HG02943 (cell line): ENCODE results near the gene H2AZ2.
A peak's percentile ranks its signal among the peaks of the same experiment; 100 is the strongest.

Experiments used
- ATAC-seq: cut with Tn5 transposase; IDR thresholded peaks from one replicate; pipeline ENCODE4 v1.9.1; 2021; ENCODE audit warnings: mild to moderate bottlenecking, low read depth, moderate library complexity; ENCODE audit not compliant: unreplicated experiment

H2AZ2 gene

GRCh38 chr7:44847920-44848634, at the start of gene H2AZ2:
TSS of gene H2AZ2 (minus strand) at chr7:44848087. CDS start at chr7:44847971, 116 bp downstream.
- ATAC-seq = peak; percentile 82

- no peak for ATAC-seq
These were observed 49.4 kb upstream of the H2AZ2 start for GRCh38 chr7:44897309-44897708.

DNA sequence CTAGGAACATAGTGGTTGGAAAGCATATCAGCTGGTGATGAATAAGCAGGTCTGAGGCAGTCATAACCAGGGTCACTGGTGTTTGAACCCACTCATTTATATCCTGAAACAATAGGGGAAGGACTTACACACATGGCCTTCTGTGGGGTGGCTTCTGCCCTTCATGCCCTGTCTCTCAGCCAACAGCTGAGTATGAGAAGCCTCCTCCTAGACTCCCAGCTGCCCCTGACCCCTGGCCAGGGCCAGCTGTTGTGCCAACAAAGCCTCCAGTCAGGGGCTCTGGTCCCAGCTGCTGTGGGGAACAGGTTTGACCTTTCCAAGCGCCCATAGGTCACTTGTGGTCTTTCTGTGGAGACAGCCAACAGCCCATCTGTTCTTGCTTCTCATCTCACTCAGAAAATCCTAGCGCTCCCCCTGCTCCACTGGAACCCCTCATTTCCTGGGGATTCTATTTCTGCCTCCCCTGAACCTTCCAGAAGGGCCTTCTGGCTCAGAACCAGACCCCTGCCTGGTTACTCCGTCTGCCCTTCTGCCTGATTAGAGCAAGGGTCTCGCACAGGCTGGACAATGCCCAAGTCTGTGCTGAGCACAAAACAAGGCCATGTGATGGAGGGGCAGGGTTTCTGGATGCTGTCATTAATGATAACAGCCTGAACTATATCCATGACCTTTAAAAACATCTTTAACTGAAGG, 47.1 kb upstream of the H2AZ2 start:
- no peak for ATAC-seq

GRCh38 chr7:44893710-44894234, 45.9 kb upstream of the H2AZ2 start:
- no peak for ATAC-seq

DNA sequence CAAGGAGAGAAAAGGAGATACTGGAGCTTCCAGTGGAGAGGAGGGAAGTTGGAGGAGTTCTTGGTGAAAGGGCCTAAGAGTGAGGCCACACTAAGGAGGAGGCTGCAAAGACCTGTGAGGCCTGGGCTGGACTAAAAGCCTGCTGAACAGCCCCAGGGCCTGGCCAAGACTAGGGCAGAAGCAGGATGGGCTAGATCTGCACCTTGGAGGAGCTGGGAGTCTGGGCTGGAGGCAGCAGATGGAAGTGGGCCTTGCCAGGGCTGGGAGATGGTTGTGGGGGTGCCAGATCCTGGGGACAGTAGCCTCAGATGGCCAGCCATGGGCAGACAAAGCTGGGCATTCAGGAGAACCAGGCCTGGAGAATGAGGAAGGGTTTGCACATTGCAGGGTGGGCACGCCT, 43.9 kb upstream of the H2AZ2 start:
- ATAC-seq = no peak

- ATAC-seq = no peak
These were observed 43.5 kb upstream of the H2AZ2 start for GRCh38 chr7:44891372-44891771.

GRCh38 chr7:44889086-44889781, 41.3 kb upstream of the H2AZ2 start:
- ATAC-seq = no peak

GRCh38 chr7:44887293-44887692, 39.4 kb upstream of the H2AZ2 start:
- ATAC-seq = no peak

DNA sequence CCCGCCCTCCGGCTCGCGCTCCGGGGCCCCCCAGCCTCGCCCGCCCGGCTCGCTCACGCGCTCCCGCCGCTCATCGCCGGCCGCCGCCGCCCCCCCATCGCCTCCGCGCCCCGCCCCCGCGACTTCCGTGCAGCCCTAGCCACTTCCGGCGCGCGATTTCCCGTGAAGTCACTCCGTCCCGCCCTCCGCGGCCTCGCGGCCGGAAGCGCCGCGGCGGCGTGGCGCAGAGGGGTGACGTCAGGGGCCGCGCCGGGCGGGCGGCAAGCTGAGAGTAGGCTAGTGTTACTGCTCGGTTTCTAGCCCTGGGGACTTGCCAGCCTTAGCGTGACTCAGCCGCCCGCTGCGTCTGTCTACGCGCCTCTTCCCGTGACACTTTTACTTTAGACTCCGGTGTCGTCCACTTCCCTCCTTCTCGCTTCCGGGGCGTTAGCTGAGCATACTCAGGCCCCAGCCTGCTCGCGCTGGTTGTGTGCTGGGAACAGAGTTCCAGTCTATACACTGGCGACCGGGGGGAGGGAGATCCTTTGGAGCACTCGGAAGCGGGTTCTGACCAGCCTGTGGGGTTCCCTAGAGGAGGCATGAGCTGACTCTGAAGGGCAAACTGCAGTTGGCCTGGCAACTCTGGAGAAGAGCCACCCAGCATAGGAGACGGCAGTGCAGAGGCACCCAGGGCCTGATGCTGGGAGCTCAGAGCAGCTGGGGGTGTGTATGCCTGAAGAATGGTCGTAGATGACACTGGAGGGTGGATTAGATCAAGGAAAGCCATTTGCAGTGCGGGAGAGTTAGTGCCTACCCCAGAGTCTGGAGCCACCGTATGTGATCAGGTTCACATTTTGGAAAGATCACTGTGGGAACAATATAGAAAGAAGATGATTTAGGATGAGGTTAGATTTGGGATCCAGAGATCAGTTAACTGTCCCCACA, 37.8 kb upstream of the H2AZ2 start, which contains the start of gene PURB:
Gene PURB (minus strand): TSS at position 137 of the 924 bp plus-strand sequence. CDS start 182 bp downstream, outside the sequence.
- ATAC-seq = peak; percentile 85

GRCh38 chr7:44884621-44885393, 36.9 kb upstream of the H2AZ2 start:
- peak; percentile 20 for ATAC-seq

DNA sequence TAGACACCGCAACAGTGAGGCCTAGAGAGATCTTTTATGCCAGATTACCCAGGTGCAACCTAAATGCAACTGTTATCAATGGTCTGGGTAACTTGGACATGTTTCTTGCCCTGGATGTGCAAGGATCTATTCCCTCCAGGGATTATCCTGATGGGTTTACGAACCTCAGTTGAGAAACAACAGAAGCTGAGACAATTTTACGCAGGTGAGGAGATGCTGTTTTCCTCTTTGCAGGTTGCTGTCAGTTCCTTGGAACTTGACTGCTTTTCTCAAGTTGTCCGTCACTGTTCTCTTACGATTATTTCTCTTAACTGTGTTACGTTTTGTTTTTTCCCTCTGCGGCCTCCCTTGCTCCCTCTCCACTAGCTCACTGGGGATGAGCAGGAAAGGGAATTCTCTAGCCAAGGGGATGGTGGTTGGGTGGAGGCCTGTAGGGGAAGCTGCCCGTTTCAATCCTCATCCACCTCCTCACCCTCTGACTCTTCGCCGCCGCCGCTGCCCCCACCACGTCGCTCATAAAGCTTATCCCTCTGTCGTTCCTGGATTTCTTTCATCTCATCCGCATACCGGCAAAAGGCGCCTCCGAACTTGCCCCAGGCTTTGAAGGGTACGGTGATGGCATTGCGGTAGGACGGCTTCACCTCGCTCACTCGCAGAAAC, 36.2 kb upstream of the H2AZ2 start:
- ATAC-seq = no peak

- no peak for ATAC-seq
These were observed 35.0 kb upstream of the H2AZ2 start for GRCh38 chr7:44882899-44883298.

GRCh38 chr7:44881610-44882009, 33.7 kb upstream of the H2AZ2 start:
- no peak for ATAC-seq

DNA sequence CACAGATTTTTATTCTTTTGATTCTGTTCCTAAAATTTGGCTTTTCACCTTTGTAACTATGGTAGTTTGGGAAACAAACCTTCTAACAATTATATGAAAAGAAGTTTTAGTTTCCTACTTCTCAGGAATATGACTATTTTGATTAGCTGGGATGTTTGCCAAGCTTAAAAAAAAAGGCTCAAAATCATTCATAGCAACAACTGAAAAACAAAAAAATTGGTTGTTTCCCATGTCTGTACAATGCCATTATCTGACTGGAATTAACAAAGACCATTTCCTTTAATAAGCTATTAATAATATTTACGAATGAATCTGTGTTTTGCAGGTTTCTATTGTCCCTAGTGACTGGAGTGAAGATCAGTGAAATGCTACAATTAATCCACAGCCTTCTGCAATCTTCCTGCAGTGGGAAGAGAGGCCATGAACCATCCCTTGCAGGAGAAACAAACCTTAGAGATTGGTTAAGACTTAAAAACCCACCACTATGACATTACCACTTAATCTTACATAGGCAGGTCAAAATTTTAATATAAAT, 33.2 kb upstream of the H2AZ2 start:
- no peak for ATAC-seq

- no peak for ATAC-seq
These were observed 32.6 kb upstream of the H2AZ2 start for GRCh38 chr7:44880317-44881018.

- ATAC-seq = no peak
These were observed 28.5 kb upstream of the H2AZ2 start for GRCh38 chr7:44876393-44876792.

GRCh38 chr7:44875241-44875640, 27.4 kb upstream of the H2AZ2 start:
- ATAC-seq = no peak

GRCh38 chr7:44872787-44873186, 24.9 kb upstream of the H2AZ2 start:
- ATAC-seq = no peak
